ENCODE measurements around the gene SCML2.

- no peak for TF ChIP-seq CTCF (IDR thresholded peaks at IDR 0.05)
- no peak for TF ChIP-seq POLR2A (IDR thresholded peaks at IDR 0.05)
Observed at GRCh38 chrX:18255059-18255458, 99.4 kb downstream of the SCML2 start.
